Brain microvascular endothelial cell (primary cell): ENCODE data around the gene ANO8.

Experiments
- DNase-seq: peaks from one replicate; pipeline ENCODE4 v3.0.0-alpha.2; 2020
- H3K27ac ChIP-seq: fragments of 250-450 bp; sonication (Bioruptor Pico); 2 replicates; pipeline ENCODE4 v1.5.1; 2020; ENCODE audit warnings: mild to moderate bottlenecking, moderate library complexity
- H3K27me3 ChIP-seq: fragments of 250-450 bp; sonication (Bioruptor Pico); replicated peaks from 2 replicates; pipeline ENCODE4 v1.5.1; 2020; ENCODE audit warnings: mild to moderate bottlenecking
- H3K36me3 ChIP-seq: fragments of 250-450 bp; sonication (Bioruptor Pico); replicated peaks from 2 replicates; pipeline ENCODE4 v1.5.1; 2020; ENCODE audit warnings: mild to moderate bottlenecking
- H3K4me3 ChIP-seq: 2 replicates; pipeline ENCODE4 v1.5.1; 2011; ENCODE audit warnings: low read depth, mild to moderate bottlenecking, control low read depth, low read length, moderate library complexity
- CTCF ChIP-seq: IDR thresholded peaks from 2 replicates; pipeline ENCODE4 v1.5.1; 2011; ENCODE audit warnings: low read depth, mild to moderate bottlenecking, moderate library complexity, low read length, control low read depth, inconsistent platforms; ENCODE audit errors: missing control alignments
- in situ Hi-C: cut with HindIII; loops from 2 replicates; pipeline ENCODE4 v1.10.0; 2017; ENCODE audit warnings: low sequenced_read_pairs, low pct_ligation_motif_present

Gene ANO8

GRCh38 chr19:17340871-17341357 is 6.3 kb upstream of the ANO8 start:
- no peak overlapping the region for H3K27ac ChIP-seq
- H3K27me3 ChIP-seq: no peaks in the 10 kb centered on the region
- in situ Hi-C loops: no loop called here
- H3K36me3 ChIP-seq: no peaks in the 10 kb centered on the region
- no peak overlapping the region for H3K4me3 ChIP-seq
- no peak for DNase-seq
- TF ChIP-seq CTCF: no peak

GRCh38 chr19:17340302-17340870 is 5.7 kb upstream of the ANO8 start:
- Histone ChIP-seq H3K27me3 (no peaks in the 10 kb centered on the region), H3K4me3 (no peak overlapping the region), H3K27ac (no peak overlapping the region), H3K36me3 (no peaks in the 10 kb centered on the region)
- in situ Hi-C loops: no loop called here
- DNase-seq: no peak
- TF ChIP-seq CTCF: no peak

GRCh38 chr19:17339088-17339741 is 4.6 kb upstream of the ANO8 start:
- in situ Hi-C loops: no loop called here
- H3K36me3 ChIP-seq: no peaks in the 10 kb centered on the region
- H3K27me3 ChIP-seq: no peaks in the 10 kb centered on the region
- no peak for DNase-seq
- H3K27ac ChIP-seq: no peak overlapping the region
- no peak overlapping the region for H3K4me3 ChIP-seq
- TF ChIP-seq CTCF: no peak

- TF ChIP-seq CTCF: no peak
- no peaks in the 10 kb centered on the region for H3K27me3 ChIP-seq
- no peaks in the 10 kb centered on the region for H3K36me3 ChIP-seq
- H3K4me3 ChIP-seq: peak overlapping the region; percentile 87
- H3K27ac ChIP-seq: no peak overlapping the region
- in situ Hi-C loops: no loop called here
- no peak for DNase-seq
Measured at GRCh38 chr19:17338433-17339078, 3.9 kb upstream of the ANO8 start.

GRCh38 chr19:17337675-17338432 is 3.2 kb upstream of the ANO8 start:
- H3K36me3 ChIP-seq: peaks cover 4% of the 10 kb centered on the region
- TF ChIP-seq CTCF: no peak
- no peak for DNase-seq
- no peaks in the 10 kb centered on the region for H3K27me3 ChIP-seq
- peak overlapping the region; percentile 87 for H3K4me3 ChIP-seq
- no peak overlapping the region for H3K27ac ChIP-seq
- in situ Hi-C loops: no loop called here
